ENCODE results near the gene C20orf144. TPM values are rescaled to one million over a fixed set of nuclear protein-coding genes. Genes with fewer than 3 reads are reported as not detected.

C20orf144 gene
- total RNA-seq, 2 donors from 2014 or later = 0.66 TPM; not detected in 1

DNA sequence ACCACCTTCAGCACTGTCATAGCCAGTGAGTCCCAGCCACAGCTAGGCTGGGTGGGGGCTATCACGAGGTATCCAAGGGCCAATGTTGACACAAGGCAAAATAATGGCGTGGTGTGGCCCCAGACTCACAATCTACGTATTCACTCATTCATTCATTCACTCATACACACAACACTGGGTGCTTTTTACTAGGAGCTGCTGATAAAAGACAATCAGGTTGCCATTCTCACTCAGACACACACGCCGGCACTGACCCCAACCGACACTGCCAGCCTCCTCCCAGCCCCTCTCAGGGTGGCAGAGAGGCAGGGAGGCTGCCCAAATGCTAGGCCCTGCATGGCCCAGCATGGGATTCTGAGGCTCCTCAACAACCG lies 1.5 kb upstream of the C20orf144 start:
- Histone ChIP-seq H3K4me3 (no peak overlapping the region), H3K9me3 (no peaks in the 10 kb centered on the region), H3K36me3 (replicated peaks in 1 of 2; ENCODE audit: insufficient read depth in 1 of 2, low read depth in 2 of 2) (no peaks in the 10 kb centered on the region), H3K4me1 (peaks cover 20% of the 10 kb centered on the region), H3K27ac (no peak overlapping the region), H3K27me3 (no peaks in the 10 kb centered on the region)
- intact Hi-C loops (cut with DNase I) = no loop called here
- WGBS, 2 donors = 81 to 84% methylated on average over 7 of the region's 7 CpGs
- ATAC-seq (no peak), DNase-seq (no peak)
- no peak for TF ChIP-seq POLR2A (IDR thresholded peaks at IDR 0.05)
- TF ChIP-seq, protein P1, sequence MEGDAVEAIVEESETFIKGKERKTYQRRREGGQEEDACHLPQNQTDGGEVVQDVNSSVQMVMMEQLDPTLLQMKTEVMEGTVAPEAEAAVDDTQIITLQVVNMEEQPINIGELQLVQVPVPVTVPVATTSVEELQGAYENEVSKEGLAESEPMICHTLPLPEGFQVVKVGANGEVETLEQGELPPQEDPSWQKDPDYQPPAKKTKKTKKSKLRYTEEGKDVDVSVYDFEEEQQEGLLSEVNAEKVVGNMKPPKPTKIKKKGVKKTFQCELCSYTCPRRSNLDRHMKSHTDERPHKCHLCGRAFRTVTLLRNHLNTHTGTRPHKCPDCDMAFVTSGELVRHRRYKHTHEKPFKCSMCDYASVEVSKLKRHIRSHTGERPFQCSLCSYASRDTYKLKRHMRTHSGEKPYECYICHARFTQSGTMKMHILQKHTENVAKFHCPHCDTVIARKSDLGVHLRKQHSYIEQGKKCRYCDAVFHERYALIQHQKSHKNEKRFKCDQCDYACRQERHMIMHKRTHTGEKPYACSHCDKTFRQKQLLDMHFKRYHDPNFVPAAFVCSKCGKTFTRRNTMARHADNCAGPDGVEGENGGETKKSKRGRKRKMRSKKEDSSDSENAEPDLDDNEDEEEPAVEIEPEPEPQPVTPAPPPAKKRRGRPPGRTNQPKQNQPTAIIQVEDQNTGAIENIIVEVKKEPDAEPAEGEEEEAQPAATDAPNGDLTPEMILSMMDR (IDR thresholded peaks at IDR 0.05) = no peak

DNA sequence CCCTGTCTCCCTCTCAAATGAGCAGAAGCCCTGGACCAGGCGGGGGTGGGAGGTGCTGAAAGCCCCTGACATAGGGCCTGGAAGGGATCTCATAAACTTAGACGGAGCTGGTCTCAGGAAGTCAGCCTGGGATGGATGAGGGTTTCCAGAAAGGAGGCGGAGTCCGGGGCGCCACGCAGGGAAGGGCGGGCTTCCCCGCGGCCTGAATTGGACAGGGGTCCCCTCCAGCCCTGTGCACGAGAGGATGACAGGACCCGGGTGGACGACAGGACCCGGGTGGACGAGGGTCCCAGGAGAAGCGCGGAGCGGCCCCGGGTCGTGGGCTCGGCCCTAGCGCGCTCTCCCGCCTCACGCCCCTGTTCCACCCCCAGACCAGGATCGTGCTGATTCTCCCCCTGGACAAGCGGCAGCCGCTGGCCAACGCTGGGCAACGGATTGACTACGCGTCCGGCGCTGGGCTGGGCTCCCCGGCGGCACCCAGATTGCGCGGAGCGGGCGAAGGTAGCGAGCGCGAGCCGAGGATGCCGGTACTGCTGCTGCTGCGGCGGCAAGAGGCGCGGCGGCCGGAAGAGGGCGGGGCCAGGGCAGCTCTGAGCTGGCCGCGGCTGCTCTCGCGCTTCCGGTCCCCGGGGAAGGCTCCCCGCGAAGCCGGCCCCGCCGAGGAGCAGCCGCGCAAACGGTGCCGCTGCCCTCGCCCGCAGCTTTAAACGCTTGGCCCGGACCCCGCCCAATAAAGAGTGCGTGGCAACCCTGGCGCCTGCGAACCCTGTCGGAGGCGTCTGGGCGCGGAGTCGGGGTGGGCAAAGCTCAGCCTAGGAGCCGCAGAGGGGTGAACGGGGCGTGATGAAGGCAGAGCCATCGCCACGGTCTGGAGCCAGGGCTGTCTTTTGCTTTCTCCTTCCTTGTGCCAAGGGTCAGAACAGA lies 1.3 kb downstream of the C20orf144 start:
- peak overlapping the region; percentile 51 to 61 for H3K4me3 ChIP-seq
- ATAC-seq (peak; percentile 54), DNase-seq (peak; percentile 84 to 87 (median 86))
- 1% methylated on average over 23 to 84 of the region's 84 CpGs for WGBS, 2 donors
- TF ChIP-seq POLR2A (IDR thresholded peaks at IDR 0.05) = peak; percentile 81 to 85 (median 84)
- TF ChIP-seq, protein P1 (IDR thresholded peaks at IDR 0.05) = peak in 2 of 7 experiments; percentile 3 to 8
- no peaks in the 10 kb centered on the region for H3K9me3 ChIP-seq
- intact Hi-C loops (cut with DNase I) = no loop called here
- H3K4me1 ChIP-seq = peaks cover 46% of the 10 kb centered on the region
- H3K27ac ChIP-seq = peak overlapping the region; percentile 60 to 91 (median 88)
- H3K27me3 ChIP-seq = no peaks in the 10 kb centered on the region
- H3K36me3 ChIP-seq (replicated peaks in 1 of 2; ENCODE audit: insufficient read depth in 1 of 2, low read depth in 2 of 2) = no peaks in the 10 kb centered on the region

DNA sequence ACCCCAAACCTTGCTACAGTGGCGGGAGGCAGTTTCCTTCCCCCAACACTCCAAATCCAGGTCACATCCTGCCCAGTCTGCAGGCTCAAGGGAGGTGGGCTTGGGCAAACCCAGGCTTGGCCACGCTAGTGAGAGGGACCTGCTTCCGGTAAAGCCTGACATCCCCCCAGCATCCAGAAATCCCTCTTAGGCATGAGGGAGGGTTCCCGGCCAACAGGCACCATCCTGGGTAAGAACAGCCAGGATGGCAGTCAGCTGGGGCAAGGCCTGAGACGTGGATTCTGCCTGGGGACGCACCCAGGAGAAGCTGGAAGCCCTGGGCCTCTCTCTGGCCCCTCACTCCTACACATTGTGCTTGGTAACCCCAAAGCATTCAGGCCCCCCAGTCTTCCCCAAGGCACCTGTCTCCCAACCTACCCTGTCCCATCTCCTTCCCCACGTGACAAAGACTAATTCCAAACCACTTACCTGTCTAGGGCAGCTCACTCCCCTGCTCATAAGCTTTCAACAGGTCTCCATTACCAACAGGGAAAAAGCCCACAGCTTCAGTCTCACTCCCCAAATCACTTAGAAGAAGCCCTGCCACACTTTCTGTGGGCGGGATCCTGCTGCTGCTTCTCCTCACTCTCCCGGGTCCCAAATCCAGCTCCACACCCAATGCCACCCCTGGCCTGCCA lies 2.1 kb downstream of the C20orf144 start:
- H3K27ac ChIP-seq = peak overlapping the region; percentile 60 to 91 (median 88)
- H3K36me3 ChIP-seq (replicated peaks in 1 of 2; ENCODE audit: insufficient read depth in 1 of 2, low read depth in 2 of 2) = peaks cover 0 to 3% of the 10 kb centered on the region in 2 donors
- DNase-seq = no peak
- no peak for ATAC-seq
- H3K9me3 ChIP-seq = no peaks in the 10 kb centered on the region
- TF ChIP-seq, protein P1 (IDR thresholded peaks at IDR 0.05) = no peak
- TF ChIP-seq POLR2A (IDR thresholded peaks at IDR 0.05) = no peak
- WGBS, 2 donors = 35 to 87% methylated on average over 3 to 9 of the region's 9 CpGs
- intact Hi-C loops (cut with DNase I) = no loop called here
- H3K4me3 ChIP-seq = peak overlapping the region; percentile 51 to 61
- H3K27me3 ChIP-seq = no peaks in the 10 kb centered on the region
- H3K4me1 ChIP-seq = peaks cover 46% of the 10 kb centered on the region

DNA sequence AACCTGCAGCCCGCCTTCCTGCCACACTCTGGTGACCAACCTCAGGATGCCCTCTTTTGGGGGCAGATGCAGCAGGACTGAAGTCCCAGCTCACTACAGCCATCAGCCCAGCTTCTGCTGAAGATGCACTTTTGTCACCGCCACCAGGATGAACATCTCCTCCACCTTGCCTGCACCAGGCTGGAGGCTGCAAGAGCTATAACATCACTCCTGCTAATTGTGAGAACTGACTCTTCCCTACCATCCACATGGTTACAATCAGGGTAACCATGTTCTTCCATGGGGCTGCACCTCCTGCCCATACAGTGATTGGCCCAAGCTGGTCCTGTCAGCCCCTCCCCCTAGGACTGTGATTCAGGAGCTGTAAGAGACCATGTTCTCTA lies 2.6 kb downstream of the C20orf144 start:
- TF ChIP-seq POLR2A (IDR thresholded peaks at IDR 0.05) = no peak
- TF ChIP-seq, protein P1 (IDR thresholded peaks at IDR 0.05) = no peak
- 92 to 100% methylated on average over 1 to 2 of the region's 2 CpGs for WGBS, 2 donors
- no peak for DNase-seq
- H3K4me3 ChIP-seq = no peak overlapping the region
- no peak overlapping the region for H3K27ac ChIP-seq
- no peaks in the 10 kb centered on the region for H3K27me3 ChIP-seq
- intact Hi-C loops (cut with DNase I) = no loop called here
- H3K4me1 ChIP-seq = peaks cover 46% of the 10 kb centered on the region
- ATAC-seq = no peak
- peaks cover 0 to 3% of the 10 kb centered on the region in 2 donors for H3K36me3 ChIP-seq (replicated peaks in 1 of 2; ENCODE audit: insufficient read depth in 1 of 2, low read depth in 2 of 2)
- H3K9me3 ChIP-seq = no peaks in the 10 kb centered on the region

All from body of pancreas (tissue), 4 donors.